Renal cortical epithelial cell (primary cell): ENCODE data around the gene ZFC3H1. TPM values are rescaled to one million over a fixed set of nuclear protein-coding genes. Genes with fewer than 3 reads are reported as not detected.

ENCODE experiments used
- DNase-seq: peaks from one replicate; pipeline ENCODE4 v3.0.0-alpha.2; 2011; ENCODE audit warnings: low read depth
- total RNA-seq: library from RNA; depleted of rRNA; stranded (reverse); fragments of >200 nt; gene quantifications from 2 replicates; pipeline ENCODE4 v1.2.3, GENCODE V29; 2014

ZFC3H1 gene
- total RNA-seq, 1 donor from 2014 or later: 52.7 TPM

DNA sequence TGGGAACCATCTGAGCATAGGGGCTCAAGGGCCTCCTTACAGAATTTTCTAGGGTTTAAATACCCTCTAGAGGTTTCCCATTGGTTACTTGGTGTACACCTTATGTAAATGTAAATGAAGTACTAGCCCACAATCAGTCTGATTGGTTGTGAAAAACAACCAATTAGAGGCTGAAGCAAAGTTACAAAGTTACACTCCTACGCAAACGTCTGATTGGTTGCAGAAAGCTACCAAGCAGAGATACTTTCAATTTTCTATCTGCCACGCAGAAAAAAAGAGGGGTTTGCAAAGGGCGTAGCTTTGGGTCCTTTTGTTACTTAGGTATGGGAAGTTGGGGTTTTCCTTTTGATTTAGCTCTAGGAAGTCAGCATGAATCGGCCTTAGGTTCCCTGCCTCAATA lies 20.4 kb upstream of the ZFC3H1 start:
- DNase-seq: no peak

DNA sequence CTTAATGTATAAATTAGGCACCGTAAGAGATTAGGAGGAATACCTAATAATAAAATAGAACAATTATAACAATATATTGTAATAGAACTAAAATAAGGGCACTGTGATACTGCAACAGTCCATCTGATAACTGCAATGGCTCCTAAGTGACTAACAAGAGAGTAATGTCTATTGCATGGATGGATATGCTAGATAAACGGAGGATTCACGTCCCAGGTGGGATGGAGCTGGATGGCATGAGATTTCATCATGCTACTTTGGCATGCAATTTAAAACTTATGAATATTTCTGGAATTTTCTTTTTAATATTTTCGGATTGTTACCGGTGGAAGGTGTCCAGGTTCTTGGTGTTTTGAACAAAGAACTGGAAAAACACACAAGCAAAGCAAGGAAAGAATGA lies 20.0 kb upstream of the ZFC3H1 start:
- DNase-seq: no peak

DNA sequence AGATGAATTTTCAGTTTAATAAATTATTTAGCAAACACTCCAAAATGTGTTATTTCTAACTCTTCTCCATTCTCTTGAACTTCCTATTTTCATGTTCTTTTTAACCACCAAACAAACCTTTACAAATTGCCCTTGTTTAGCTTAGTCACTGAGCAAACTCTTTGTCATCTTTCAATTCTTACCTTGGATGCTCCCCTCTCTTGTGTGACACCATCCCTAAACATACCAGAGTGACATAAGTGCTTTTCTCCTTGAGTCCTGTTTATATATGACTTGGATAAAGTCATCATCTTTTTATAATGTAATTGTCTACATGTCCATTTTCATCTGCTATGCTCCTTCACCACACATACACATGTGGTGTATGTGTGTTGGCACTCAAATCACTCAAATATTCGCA lies 18.8 kb upstream of the ZFC3H1 start:
- no peak for DNase-seq

DNA sequence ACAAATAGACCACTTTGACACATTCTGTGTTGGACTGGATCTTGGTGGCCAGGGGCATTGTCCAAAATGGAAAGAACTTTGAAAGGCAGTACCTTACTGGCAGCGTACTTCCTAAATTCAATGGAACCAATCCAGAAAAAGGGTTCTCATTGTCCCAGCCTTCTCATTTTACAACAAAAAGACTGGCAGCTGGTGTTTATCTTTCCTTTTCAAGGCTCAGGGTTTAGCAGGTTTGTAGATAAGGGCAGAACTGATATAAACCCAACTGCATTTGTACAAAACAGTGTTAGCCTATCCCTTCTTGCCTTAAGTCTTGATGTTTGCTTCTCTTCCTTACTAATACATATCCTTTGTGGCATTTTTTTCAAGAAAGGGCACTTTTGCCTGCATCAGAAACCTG lies 8.2 kb upstream of the ZFC3H1 start:
- DNase-seq: no peak

DNA sequence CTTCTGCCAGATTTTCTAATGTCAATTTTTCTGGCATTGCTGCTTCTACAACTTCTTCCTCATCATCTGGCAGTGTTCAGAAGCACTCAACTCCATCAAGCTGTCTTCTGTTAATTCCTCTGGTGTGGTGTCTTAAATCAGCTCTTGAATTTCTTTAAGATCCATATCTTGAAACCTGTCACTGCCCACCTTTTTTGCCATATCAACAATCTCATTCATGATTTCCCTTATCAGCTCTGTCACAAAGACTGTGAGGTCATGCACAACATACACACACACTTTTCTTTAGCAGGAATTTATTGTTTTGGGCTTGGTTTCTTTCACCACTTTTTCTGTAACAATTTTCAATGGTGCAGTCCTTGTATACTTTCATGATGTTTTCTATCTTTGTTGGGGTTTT lies 7.7 kb upstream of the ZFC3H1 start:
- no peak for DNase-seq

DNA sequence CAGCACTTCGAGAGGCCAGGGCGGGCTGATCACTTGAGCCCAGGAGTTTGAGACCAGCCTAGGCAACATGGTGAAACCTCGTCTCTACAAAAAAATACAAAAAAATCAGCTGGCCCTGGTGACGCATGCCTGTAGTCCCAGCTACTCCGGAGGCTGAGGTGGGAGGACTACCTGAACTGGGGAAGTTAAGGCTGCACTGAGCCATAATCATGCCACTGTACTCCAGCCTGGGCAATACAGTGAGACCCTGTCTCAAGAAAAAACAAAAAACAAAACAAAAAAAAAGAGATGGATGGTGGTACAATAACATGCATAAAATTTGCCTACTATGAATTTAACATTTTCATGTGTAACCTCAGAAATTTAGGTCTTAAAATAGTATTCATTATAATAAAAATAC lies 2.6 kb upstream of the ZFC3H1 start:
- no peak for DNase-seq

DNA sequence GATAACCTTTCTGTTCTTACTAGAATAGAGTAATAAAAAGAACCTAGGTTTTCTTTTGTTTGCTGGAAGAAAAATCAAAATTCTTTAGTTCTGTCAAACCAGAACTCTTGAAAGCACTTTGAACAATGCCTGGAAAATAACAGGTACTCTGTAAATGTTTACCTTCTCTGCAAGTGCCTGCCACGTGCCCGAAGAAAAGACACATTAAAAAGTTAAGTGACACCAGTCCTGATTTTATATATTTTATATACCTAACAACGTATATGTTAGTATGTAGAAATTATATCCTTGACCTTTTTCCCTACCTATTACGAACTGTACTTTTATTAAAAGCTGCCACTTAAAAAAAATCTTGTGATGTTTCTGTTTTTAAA lies 1.4 kb upstream of the ZFC3H1 start:
- DNase-seq: peak; percentile 22

DNA sequence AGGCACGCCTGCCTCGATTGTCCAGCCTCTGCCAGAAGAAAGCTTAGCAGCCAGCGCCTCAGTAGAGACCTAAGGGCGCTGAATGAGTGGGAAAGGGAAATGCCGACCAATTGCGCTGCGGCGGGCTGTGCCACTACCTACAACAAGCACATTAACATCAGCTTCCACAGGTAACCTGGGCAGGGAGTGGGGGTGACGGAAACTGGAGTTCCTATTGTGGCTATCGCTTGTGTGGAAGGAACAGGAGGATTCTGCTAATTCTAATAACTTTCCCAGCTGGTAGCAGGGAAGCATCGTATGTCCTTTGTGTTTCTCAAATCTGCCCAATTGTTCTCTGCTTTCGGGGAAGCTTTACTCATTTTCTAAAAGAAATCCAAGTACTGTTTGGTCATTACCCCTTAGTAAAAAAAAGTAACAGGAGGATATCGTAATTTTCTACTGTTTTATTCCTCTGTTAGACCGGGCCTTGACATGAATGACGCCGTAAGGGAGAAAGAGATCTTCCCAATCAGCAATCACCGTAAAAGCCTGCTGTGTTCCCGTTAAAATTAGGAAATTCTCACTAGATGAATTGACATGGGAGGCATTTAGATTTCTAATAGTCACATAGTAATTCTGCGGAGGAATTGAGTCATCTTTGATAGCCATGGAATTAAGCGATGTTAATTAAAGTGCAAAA lies 902 bp upstream of the ZFC3H1 start:
- DNase-seq: peak; percentile 22

DNA sequence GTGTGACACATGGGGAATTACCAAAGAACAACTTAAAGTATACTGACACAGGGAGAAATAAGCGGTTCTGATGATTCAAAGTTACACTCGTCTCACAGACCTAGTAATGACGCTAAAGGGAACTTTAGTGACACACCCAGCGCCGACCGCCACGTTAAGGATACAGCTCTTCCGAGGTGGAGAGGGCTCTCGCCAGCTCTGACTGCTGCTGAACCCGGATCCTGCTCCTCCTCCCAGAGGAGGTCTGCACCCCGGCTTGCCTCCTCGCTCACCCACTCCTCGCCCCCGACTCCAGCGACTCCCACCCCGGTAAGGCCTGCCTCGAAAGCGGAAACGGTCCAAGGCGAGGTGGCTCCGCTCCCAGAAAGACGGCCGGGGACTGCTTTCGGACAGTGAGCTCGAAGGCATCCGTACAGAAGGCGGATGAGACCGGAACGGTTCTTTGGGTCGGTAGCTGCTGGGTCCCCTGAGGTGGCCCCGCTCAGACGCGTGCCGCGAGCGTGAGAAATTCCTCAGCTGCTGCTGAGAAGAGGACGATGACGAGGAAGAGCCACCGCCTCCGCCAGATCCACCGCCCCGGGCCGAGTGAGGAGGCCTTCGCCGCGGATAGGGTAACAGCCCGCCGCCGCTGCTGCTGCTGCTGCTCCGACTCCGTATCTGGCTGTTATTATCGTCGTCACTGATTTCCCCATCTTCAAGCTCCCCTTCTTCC lies 643 bp downstream of the ZFC3H1 start:
- peak; percentile 59 for DNase-seq

DNA sequence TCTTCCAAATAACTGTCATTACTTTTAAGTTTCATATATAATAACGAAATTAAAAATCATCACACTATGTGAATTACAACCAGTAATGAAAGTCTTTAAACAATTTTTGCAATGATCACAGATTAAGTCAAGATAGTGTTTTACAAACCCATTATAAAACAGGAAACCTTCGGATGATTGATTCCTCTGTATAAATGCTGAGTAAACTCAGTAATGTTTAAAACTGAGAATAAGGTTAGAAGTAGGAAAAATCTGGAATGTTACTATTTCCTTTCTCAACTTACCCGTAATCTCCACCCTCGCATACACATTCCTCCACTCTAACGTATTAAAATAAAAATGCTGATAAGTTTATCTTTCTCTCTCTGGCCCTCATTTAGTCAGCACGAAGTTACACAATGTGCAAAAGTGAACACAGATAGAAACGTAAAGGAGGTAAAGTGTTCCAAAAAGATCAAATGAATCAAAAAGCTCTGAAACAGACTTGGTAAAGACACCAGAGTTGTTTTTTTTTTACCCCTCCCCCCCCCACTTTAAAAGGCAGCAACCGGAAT lies 1.6 kb downstream of the ZFC3H1 start:
- peak; percentile 13 for DNase-seq

DNA sequence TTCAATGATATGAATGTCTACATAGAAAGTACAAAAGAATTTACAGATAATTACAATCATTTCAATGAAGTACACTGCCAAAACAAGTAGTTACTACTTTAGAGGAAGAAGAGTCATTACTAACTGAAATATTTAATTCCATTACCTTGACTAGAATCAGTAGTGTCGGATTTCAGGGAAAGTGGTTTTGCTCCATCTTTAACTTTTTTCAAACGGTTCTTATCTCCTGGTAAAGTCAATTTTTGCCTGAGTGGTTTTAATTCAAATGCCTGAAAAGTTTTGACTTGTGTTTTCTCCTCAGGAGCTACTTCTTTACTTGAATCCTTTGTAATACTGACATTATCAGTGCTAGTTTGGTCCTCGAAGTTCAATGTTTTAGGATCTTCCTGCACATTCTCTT lies 6.9 kb downstream of the ZFC3H1 start:
- no peak for DNase-seq

DNA sequence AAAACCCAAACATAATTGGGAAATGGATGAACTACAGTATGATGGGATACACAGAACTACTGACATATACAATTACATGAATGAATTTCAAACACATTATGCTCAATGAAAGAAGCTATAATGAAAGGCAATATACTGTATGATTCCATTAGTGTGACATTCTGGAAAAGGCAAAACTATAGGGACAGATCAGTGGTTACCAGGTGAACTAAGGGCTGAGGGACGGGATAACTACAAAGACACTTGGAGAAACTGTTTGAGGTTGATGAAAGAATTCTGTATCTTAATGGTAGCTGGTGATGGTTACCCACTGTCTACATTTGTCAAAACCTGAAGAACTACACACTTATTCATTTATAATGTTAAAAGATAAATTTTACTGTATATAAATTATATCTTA lies 7.7 kb downstream of the ZFC3H1 start:
- DNase-seq: no peak

DNA sequence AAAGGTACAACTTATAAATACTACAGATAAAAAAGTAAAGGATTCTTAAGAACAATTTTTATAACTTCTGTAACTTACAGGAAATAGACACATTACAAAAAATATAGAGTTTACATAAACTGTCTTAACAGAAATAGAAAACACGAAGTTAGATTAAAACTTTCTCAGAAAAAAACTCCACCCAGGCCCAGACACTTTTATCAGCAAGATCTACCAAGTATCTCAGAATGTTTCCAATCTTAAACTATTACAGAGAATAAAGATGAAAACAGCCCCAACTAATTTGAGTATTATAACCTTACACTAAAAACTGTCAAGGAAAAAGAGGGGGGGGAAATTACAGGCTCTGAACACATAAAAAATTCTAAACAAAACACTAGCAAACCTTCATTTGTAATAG lies 8.2 kb downstream of the ZFC3H1 start:
- DNase-seq: no peak

DNA sequence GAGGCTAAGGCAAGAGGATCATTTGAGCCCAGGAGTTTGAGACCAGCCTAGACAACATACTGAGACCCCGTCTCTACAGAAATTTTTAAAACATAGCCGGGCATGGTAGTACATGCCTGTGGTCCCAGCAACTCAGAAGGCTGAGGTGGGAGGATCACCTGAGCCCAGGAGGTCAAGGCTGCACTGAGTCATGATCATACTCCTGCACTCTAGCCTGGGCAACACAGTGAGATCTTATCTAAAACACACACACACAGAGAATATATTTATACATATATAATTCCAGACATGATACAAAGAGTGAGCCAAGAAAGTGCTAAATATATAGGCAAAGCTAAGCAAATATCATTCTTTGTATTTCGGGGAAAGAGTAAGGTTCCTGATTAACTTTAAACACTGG lies 9.4 kb downstream of the ZFC3H1 start:
- no peak for DNase-seq

DNA sequence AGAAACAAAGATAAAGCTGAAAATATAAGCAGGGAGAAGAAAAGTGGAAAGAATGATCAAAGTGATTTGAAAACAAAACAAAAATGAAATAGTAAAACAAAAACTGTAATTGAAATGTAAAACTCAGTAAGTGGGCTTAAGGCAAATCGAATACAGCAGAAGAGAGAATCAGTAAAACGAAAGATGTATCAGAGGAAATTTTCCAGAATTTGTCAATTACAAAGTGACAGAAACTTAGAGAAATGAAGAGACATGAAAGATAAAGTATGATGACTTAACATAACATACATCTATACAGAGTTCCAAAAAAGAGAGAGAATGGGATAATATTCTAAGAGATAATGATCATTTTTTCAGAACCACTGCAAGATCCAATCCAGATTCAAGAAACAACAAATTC lies 10.5 kb downstream of the ZFC3H1 start:
- no peak for DNase-seq

DNA sequence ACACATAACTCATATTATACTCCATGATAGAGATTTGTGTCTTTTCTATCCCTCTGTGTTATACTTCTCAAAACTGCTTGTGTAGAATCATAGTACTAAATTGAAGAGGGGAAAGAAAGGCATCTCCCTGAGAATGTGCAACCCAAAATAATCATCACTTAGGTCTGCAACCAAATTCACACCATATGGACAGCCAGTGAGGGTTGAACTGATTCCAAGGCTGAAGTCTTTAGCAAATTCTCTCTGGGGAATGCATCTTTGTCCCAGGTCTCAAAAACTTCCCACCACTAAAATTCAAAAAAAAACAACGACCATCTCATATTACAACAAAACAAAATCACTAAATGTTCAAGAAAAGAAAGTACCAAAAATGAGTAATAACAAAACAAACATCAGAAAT lies 11.0 kb downstream of the ZFC3H1 start:
- no peak for DNase-seq

DNA sequence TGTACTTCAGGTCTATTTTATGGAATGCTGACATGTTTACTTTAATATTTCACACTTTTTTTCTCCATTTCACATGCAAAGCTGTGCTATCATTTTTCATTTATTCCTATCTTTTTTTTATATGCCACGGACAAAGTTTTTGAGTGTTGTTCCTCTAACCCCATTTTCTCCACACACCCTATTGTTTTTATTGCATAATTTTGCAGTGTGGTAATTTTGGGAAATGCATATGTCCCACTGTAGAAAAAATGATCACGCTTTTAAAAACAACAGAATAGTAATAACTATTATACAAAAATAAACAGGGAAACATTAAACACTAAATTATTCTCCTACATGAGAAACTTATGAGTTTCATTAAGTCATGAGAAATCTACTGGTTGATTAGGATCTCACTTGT lies 14.2 kb downstream of the ZFC3H1 start:
- no peak for DNase-seq

DNA sequence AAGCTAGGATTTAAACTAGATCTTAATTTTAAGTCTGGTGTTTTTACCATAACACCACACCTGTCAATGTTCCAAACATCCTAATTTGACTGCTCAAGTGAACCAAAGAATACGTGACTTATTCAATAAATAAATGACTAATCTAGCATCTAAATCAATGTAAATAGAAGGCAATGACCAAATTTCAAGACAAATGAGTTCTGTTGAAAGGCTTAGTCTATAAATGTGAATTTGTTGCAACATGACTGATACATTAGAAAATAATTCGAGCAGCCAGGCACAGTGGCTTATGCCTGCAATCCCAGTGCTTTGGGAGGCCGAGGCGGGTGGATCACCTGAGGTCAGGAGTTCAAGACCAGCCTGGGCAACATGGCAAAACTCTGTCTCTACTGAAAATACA lies 15.1 kb downstream of the ZFC3H1 start:
- DNase-seq: peak; percentile 41

DNA sequence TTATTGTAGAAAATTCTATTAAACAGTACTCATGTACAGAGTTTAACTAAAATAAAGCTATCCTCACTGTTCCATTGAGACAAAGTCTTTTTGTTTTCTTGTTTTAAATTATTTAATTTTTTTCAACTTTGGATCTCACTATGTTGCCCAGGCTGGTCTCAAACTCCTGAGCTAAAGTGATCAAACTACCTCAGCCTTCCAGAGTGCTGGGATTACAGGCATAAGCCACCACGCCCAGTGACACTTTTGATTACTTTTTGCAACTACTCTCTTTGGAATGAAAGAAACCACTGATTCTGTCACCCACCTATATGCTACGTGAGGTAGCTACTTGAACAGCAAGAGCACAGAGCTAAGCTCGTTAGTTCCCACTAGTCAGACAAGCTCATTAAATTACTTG lies 17.1 kb downstream of the ZFC3H1 start:
- DNase-seq: no peak

DNA sequence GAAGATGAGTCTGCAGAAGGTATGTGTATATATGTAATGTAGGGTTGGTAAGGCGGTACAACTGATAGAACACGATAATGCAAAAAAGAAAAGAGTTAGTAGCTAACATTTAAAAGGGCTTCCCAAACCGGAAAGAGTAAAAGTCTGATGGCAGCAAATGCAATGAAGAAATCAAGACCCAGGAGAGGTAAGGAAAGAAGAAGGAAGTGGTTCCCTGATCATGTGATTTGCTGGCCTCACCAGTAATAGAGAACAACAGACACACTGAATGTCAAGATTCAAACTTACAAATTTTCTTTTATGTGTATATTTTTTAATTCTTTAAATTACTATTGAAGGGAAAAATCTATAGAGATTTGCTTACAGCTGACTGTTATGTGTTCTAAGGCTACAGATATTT lies 18.4 kb downstream of the ZFC3H1 start:
- DNase-seq: no peak

DNA sequence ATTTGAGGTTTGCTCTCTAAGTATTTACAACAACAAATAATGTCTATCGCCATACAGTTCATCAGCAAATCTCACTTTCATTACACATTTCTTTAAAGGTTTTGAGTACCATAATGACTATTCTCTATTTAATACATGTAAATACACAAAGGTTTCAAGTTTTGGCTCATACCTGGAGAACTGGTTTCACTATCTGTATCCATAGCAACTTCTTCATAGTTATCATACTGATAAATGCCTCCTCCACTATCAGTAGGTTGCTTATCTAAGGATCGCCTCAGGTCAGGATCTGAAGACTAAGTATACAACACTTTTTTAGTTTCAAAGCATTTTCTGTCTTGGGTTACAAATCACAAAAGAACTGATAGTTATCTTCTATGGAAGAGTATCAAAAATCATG lies 21.4 kb downstream of the ZFC3H1 start:
- DNase-seq: no peak

DNA sequence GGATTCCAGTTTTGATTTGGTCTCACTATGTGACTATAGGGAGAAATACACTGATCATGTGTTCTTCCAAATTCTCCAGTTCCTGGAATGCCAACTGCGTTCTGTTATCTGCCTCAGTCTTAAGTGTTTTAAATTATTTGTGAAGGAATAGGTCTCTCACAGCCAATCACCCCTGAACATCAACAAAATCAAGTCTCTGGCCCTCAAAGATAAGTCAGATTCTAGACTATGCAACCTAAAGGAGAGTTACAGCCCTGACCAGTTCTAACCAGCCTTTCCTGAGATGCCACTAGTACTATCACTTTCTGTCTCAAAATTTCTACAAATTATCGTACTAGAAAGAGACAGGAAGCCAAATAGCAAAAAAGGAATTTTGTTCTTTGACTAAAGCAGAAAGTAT lies 22.3 kb downstream of the ZFC3H1 start:
- DNase-seq: no peak

DNA sequence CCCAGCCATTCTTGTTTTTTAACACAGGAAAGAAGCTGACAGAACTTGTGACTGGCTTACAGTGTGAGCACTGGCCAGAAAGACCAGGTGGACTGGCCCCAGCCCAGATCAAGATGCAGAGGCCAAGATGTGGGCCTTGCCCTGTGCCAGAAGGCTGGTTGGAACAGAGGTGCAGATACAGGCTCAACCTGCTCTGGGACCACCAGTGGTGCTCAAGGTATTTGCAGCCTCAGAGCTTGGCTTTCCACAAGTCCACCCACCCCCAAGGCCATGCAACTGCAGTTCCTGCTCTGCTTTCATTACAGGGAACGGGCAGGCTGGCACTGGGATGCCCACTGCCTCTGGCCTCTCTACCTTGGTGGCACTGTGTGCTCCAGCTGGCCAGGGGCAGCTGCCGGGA lies 23.3 kb downstream of the ZFC3H1 start:
- DNase-seq: no peak

DNA sequence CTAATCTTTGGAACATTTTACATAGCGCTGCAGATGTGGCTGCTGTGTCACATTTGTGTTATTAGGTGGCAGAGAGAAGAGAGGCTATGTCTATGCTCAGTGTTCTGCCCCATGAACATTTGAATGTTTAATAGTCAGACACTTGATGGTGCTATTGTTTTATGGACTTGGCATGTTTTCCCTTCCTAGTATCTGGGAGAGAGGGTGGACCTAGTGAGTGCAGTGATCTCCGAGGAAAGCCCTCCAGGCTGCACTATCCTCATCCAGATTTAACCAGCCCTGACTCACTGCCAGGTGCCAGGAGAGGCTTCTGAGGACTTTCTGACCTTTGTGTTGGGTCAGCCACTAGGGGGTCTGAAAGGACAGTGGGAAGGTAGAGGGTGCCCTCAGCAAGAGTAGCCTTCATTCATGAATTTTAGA lies 24.3 kb downstream of the ZFC3H1 start:
- peak; percentile 14 for DNase-seq
